SU-DHL-6 (cell line): ENCODE measurements around the gene COBL.

ENCODE experiments used
- EZH2phosphoT487 ChIP-seq: fragments of 200-600 bp; sonication (generic), shearing (Covaris generic); conservative IDR thresholded peaks from 2 replicates; pipeline ENCODE4 v1.6.1; 2018; ENCODE audit warnings: mild to moderate bottlenecking, antibody characterized with exemption, low read length, moderate library complexity, mixed read lengths
- TF ChIP-seq, protein P1 (sequence below): fragments of 200-600 bp; sonication (generic); IDR thresholded peaks from one replicate; pipeline ENCODE4 v1.5.1; 2017; ENCODE audit warnings: antibody characterized with exemption, mild to moderate bottlenecking, low read length, moderate library complexity; ENCODE audit not compliant: insufficient read depth, poor library complexity, severe bottlenecking

DNA sequence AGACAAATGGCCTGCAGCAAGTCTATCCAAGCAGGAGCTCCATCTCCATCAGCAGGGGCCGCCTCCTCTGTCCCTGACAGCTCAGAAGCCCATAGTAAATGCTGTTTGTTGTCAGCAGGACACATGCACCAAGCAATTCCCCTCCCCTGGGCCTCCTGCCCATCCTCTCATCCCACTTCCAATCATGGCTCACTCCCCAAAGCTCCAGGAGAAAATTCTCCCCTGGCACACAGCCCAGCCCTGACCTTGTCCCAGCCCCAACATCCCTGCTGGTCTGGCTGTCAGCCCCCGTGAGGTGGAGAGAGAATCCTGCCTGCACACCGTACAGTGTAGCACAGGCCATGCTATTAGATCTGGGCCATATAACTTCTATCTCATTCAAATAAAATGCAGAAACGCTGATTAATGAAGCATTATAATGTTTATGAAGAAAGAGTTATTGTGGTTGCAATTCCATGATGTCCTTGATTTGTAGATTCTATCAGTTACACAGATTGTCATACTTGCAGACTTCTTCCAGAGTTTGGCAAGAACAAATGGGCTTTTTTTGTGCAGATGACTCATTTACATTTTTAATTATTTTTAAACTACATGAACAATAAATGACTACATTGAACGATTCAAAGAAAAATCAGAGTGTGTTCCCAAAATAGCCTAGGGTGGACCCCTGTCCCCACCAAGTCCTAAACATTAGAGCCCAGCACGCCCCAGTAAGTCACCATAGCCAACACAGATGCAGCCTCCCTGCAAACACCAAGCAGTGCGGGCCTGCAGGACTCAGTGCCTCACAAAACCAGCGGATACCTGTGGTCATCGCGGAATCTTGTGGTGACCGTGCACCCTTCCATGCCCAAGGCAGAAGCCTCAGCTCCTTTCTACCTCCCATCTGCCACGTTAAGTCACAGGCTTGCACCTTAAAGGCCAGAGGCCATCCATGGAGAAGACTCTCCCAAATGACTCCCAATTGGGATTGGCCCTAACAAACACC is 70.1 kb downstream of the COBL start:
- TF ChIP-seq, protein P1, sequence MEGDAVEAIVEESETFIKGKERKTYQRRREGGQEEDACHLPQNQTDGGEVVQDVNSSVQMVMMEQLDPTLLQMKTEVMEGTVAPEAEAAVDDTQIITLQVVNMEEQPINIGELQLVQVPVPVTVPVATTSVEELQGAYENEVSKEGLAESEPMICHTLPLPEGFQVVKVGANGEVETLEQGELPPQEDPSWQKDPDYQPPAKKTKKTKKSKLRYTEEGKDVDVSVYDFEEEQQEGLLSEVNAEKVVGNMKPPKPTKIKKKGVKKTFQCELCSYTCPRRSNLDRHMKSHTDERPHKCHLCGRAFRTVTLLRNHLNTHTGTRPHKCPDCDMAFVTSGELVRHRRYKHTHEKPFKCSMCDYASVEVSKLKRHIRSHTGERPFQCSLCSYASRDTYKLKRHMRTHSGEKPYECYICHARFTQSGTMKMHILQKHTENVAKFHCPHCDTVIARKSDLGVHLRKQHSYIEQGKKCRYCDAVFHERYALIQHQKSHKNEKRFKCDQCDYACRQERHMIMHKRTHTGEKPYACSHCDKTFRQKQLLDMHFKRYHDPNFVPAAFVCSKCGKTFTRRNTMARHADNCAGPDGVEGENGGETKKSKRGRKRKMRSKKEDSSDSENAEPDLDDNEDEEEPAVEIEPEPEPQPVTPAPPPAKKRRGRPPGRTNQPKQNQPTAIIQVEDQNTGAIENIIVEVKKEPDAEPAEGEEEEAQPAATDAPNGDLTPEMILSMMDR, result no peak
- TF ChIP-seq EZH2phosphoT487, result no peak
